T-helper 22 cell (primary cell): ENCODE measurements around the gene CDHR4.
"Not testable (repeated sequence)": the region's sequence is repeated elsewhere in the genome, so short reads cannot be mapped to it uniquely, and the experiment has no call there.

Experiments used
- DNase-seq: peaks from one replicate; pipeline ENCODE4 v3.0.0-alpha.2; 2020; ENCODE audit warnings: low read depth

The CDHR4 gene

DNA sequence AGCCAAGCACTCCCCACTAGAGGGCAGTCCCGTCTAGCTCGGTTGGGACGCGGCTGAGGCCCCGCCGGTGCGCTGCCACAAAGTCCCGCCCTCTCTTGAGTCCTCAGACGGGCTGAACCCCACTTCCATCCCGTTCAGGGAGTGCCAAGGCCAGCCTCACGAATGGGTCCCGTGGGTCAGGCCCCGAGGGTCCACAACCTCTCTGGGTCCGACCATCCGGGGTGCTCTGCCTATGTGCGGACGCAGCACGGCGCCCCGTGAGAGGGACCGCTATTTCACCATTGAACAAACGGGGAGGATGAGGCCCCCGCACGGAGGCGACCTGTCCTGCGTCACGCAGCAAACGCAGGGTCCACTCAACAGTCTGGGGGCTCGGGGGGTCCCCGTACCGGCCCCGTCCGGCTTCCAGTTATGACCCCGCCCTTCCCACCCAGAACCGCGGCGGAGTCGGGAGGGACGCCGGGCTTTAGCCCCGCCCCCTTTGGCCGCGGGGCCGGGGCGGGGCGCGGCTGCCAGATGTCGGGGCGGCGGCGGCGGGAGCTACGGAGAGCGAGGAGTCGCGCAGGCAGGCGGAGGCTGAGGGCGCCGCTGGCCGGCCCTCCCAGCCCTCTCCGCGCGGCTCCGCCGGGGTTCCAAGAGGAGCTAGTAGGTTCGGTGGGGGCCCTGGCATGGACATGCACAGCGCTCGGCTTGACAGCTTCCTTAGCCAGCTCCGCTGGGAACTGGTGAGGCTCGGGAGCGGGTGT lies 3.2 kb upstream of the CDHR4 start, which contains the start of gene INKA1:
TSS of gene INKA1 (plus strand) at position 543 of the 746 bp plus-strand sequence. CDS start at position 675, 132 bp downstream.
- DNase-seq = peak; percentile 72

- no peak for DNase-seq
Observed at GRCh38 chr3:49801160-49801559, 1.5 kb upstream of the CDHR4 start.

- no peak for DNase-seq
Observed at GRCh38 chr3:49799105-49799504, 568 bp downstream of the CDHR4 start.

DNA sequence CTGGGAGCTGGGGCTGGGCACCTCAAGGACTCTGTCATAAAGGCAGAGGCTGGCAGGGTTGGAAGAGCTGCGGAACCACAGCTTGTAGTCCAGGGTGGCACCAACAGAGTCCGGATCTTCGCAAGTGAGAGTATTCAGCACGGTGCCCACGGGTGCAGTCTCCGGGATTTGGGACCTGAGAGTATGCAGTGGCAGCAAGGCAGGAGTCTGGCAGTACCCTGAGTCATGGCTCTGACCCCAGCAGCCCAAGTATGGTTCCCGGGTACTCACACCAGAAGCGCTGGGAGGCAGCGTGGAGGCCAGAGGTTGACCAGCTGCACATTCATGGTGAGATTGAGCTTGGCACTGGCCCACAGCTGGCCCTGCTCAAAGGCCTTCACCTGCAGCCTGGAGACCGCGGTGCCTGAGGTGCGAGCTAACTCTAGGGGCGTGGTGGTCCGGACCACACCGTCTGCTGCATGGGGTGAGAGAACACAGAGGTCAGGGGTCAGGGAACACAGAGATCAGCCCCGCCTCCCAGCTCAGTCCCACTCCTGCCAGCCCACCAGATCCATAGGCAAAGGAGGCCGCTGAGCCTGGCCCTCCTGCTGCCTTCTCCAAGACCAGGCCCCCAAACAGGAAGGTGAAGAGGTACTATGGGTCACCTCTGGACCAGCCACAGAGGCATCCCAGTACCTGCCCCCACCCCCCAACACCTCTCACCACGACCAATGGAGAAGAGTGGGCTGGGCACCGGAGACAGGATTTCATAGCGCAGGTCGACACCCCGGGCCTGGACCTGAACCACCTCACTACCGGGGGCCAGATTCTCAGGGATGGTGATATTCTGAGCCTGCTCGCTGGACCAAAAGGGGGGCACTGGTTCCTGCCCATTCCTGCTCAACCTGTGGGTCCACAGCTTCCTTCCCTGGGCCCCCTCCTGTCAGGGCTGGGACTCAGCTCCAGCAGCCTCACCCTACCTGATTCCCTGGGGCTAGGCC lies 4.5 kb downstream of the CDHR4 start:
- DNase-seq = no peak

DNA sequence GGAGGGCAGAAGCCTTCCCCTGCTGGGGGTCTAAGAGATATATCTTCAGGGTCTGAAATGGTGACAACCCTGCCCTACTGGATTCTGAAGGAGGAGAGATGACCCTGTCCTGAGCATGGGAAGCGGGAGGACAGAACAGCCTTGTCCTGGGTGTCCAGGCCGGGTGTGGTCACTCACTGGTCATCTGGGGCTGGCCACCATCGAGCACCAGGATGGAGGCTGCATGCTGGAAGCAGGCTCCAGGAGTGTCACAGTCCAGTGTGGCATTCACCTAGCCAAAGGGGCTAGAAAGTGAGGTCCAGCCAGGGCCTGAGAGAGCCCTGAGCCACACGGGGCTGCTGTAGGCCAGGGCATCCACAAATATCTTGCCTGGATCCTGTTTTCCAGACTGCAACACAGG lies 5.2 kb downstream of the CDHR4 start:
- no peak for DNase-seq

DNA sequence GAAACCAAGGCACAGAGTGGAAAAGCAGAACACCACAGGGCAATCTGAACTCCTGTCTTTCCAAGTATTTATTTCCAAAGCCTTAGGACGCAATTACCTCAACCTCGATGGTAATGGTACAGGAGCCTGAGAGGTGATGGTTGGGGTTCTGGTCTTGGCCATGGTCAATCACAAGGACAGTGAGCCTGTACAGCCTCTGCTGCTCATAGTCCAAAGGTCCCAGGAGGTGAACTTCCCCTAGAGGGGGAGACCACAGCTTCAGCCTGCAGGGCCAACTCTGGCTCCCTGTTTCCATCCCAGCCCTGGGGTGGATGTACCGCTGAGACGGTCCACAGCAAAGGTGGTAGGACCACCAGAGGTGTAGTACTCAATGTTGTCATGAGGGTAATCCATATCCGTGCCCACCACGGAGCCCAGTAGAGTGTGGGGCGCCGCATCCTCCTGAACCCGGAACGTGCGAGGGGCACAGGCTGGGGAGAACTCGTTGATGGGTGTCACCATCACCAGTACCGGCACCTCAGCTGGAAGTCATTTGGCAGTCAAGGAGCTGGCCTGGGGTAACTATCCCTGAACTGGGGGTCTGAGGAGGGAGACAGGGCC lies 6.1 kb downstream of the CDHR4 start:
- DNase-seq = no peak

- DNase-seq = no peak
Observed at GRCh38 chr3:49792371-49793150, 7.1 kb downstream of the CDHR4 start.

DNA sequence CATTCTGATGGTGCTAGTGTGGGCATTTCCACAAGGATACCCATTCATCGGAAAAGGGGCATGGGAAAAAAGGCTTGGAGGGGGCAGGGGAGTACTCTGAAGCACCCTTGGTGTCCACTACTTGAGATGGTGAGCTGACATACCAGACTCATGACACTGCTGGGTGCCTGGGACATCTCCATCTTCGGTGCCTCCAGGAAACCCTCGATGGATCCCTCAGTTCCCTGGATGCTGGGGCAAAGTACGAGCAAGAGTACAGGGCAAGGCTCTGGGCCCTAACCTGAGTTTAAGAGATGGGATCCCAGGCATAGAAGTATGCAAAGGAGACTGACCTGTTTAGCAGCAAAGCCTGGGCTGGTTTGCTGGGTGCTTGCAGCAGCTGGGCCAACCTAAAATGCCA lies 8.1 kb downstream of the CDHR4 start:
- DNase-seq = no peak

GRCh38 chr3:49790626-49791411 lies 8.9 kb downstream of the CDHR4 start:
- DNase-seq = no peak

GRCh38 chr3:49788056-49788455 lies 11.6 kb downstream of the CDHR4 start:
- no peak for DNase-seq

- DNase-seq = no peak
Observed at GRCh38 chr3:49787536-49787935, 12.1 kb downstream of the CDHR4 start.

DNA sequence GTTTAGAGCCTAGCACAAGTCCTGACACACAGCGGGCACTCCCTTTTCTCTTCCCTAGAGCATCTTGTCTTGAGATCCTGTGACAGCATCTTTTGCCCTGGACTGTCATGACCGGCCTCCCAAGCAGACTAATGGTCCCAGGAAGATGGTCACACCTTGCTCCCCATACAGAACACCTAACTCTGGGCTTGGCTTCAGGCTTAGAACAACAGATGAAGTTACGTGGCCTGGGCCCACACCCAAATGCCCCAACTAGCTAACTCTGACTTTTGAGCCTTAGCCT lies 12.6 kb downstream of the CDHR4 start:
- no peak for DNase-seq

- peak; percentile 100 for DNase-seq
Observed at GRCh38 chr3:49786357-49787181, 13.1 kb downstream of the CDHR4 start, which contains the start of gene IP6K1. TSS of gene IP6K1 (minus strand) at chr3:49786542. CDS start at chr3:49748040, 38,502 bp downstream.

DNA sequence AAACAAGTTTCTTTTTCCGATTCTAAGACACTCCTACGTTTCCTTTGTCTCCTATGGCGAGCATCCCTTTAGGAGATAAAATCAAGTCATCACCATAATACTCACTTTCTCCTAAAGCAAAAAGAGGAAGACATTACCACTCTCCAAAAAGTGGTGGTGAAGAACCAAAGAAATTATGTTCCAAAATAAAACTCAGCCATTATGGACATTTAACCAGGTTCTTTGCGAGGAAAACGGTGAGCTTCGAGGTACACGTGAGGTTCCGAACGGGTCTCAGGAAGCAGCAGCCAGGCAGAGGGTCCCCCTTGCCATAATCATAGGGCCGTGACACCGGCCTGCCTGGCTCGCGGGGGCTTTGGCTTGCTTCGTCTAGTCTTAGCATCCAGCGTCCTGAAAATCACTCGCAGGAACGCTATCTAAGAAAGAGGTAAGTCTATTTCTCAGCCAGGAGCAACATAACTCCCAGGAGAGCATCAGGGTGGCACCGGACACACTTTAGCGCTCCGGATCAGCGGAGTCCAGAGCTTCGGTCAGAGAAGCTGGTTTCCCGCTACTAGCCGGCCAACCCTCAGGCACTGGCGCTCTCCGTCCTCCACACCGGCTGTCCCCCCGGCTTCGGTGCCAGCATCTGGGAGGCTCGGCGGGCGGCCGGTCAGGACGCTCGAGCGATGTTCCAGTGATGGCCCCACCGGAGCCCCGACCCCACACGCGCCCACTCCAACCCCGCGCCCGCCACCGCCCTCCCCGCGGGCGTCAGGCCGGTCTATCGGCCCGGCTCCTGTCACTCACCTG lies 13.9 kb downstream of the CDHR4 start:
- DNase-seq = no peak

- DNase-seq = not testable (repeated sequence)
Observed at GRCh38 chr3:49782277-49782676, 17.4 kb downstream of the CDHR4 start.

DNA sequence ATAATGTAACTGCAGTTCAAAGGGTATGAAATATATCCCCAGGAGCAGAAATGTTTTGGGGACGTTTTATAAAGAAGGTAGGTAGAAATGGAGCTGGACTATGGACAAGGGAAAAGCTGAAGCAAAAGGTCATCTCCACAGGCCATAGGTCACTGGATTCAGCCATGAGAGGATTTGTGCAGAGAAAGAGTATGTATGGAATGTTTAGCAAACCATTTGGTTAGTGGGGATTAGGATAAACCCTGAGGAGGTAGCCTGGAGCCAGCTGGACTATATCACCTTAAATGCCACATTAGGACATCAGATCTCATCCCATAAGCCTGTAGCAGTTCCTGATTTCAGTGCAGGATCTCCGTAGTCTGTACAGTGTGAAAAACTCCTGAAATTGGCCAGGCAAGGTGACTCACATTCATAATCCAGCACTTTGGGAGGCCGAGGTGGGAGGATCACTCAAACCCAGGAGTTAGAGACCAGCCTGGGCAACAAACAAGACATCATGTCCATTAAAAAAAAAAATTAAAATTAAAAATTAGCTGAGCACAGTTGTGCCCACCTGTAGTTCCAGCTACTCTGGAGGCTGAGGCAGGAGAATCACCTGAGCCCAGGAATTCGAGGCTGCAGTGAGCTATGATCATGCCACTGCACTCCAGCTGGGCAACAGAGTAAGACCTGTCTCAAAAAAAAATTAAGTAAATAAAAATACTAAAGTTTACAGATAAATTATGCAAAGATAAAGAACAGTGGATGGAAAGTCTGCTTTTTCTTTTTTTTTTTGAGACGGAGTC lies 18.1 kb downstream of the CDHR4 start:
- DNase-seq = no peak

DNA sequence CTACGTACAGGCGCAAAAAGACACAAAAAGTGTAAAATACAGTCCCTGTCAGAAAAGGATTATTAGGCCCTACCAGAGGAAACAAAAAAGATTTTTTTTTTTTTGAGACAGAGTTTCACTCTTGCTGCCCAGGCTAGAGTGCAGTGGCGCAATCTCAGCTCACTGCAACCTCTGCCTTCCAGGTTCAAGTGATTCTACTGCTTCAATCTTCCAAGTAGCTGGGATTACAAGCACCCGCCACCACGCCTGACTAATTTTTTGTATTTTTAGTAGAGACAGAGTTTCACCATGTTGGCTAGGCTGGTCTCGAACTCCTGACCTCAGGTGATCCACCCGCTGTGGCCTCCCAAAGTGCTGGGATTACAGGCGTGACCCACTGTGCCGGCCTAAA lies 18.7 kb downstream of the CDHR4 start:
- not testable (repeated sequence) for DNase-seq
